GM12873 (cell line): ENCODE data around the gene PRRC2A.

Experiments
- CTCF ChIP-seq: IDR thresholded peaks from 2 replicates; pipeline ENCODE4 v1.5.1; 2012; ENCODE audit warnings: low read depth, mild to moderate bottlenecking, moderate library complexity, low read length, control low read depth; ENCODE audit not compliant: insufficient read depth; ENCODE audit errors: missing control alignments

Gene PRRC2A

DNA sequence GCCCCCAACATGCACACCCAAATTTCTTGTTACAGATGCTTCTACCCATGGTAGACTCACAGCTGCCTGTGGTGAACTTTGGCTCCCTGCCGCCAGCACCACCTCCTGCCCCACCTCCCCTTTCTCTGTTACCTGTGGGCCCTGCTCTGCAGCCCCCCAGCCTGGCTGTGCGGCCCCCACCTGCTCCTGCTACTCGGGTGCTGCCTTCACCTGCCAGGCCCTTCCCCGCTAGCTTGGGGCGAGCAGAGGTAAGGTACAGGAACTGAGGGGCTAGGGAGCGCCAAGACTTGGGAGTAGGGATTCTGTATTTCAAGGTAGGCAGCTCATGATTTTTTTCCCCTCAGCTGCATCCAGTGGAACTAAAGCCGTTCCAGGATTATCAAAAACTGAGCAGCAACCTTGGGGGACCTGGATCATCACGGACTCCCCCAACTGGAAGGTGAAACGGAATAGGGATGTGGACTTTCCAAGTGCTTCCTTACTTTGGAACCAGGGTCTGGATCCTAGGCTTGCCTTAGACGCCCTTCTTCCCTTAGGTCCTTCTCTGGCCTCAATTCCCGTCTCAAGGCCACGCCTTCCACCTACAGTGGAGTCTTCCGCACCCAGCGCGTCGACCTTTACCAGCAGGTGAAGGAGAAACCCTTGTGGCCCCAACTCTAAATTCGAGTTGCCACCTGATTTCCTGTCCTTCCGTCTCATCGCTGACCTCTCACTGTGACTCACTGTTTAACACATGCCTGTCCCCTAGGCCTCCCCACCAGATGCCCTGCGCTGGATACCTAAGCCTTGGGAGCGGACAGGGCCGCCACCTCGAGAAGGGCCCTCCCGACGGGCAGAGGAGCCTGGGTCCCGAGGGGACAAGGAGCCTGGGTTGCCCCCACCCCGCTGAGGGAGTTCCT, 16.4 kb downstream of the PRRC2A start:
- TF ChIP-seq CTCF, result no peak

DNA sequence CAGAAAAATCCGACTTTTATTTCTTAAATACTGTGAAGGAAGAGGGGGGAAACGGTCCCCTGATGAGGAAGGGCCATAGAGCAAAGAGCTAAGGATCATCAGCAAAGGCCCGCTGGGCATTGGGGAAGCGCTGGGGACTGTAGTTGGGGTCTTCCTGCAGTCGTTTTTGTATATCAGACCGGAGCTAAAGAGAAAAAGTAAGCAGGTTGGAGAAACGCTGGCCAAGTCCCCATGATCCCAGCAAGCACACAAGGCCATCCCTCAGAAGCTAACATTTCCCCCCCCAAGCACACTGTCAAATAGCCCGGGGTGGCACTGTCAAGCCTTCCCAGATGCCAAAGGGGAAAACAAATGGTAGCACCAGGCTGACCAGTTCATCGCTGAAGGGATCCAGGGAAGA, 18.5 kb downstream of the PRRC2A start:
- no peak for TF ChIP-seq CTCF

DNA sequence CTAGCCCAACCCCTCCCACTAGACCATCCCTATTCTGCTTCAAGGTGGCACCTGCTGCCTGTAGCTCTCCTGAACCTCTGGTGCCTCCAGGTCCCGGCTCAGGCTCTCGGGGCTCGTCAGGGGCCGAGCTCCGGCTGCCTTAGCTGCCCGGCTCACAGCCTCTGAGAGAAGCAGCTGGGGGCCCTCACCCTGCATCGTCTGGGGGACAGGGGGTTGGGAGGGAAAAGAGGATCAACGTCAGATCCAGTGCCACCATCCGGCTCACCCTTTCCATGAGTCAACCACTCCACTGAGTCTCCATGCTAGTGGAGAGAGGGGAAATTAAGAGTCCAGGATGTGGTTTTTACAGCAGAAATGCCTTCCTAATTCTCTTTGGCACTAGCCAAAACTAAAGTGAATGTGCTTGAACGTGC, 18.9 kb downstream of the PRRC2A start:
- no peak for TF ChIP-seq CTCF

DNA sequence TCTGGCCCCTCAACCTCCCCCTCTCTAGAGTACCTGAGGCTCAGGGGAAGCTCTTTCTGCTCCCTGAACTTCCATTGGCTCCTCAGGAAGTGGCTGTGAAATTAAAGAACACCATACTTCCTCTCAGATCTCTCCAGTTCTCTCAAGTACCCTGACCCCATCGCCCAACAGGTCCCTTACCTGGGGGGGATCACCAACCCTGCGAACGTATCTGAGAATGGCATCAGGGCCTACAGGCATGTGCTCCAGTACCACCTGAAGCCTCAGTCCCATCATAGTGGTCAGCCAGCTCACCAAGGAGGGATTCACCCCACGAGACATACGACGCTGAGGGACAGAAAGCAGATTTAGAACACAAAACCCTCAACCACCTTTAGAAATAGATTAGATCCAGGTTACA, 20.1 kb downstream of the PRRC2A start:
- TF ChIP-seq CTCF, result no peak

GRCh38 chr6:31641370-31641769, 20.9 kb downstream of the PRRC2A start:
- TF ChIP-seq CTCF, result no peak

- no peak for TF ChIP-seq CTCF
These were observed 22.5 kb downstream of the PRRC2A start for GRCh38 chr6:31642798-31643570.

- TF ChIP-seq CTCF, result peak; percentile 3
These were observed 23.4 kb downstream of the PRRC2A start for GRCh38 chr6:31643818-31644454.
